Mesendoderm (in vitro differentiated cells): Measurements from ENCODE around the gene FBLN2.

Source experiments
- DNase-seq: peaks from one replicate; pipeline ENCODE4 v3.0.0; 2013
- H2AK5ac ChIP-seq: 2 replicates; pipeline ENCODE4 v1.6.1; 2013; ENCODE audit warnings: low read length, inconsistent platforms
- H2BK120ac ChIP-seq: 2 replicates; pipeline ENCODE4 v1.6.1; 2013; ENCODE audit warnings: low read depth, mild to moderate bottlenecking, low read length, moderate library complexity, mixed read lengths
- H2BK15ac ChIP-seq: replicated peaks from 2 replicates; pipeline ENCODE4 v1.6.1; 2013; ENCODE audit warnings: low read depth, mild to moderate bottlenecking, moderate library complexity
- H2BK5ac ChIP-seq: 2 replicates; pipeline ENCODE4 v1.6.1; 2013; ENCODE audit warnings: low read length, inconsistent platforms
- H3K18ac ChIP-seq: 2 replicates; pipeline ENCODE4 v1.6.1; 2013; ENCODE audit warnings: mild to moderate bottlenecking, low read length, mixed read lengths
- H3K23ac ChIP-seq: one replicate; pipeline ENCODE4 v1.6.1; 2013; ENCODE audit warnings: low read length
- H3K27ac ChIP-seq: 2 replicates; pipeline ENCODE4 v1.5.1; 2013; ENCODE audit warnings: low read depth, mild to moderate bottlenecking, inconsistent platforms, low read length, moderate library complexity
- H3K27me3 ChIP-seq: 2 replicates; pipeline ENCODE4 v1.6.1; 2013; ENCODE audit warnings: low read length, control low read depth, mild to moderate bottlenecking, inconsistent platforms; ENCODE audit not compliant: insufficient read depth, poor library complexity
- H3K36me3 ChIP-seq: 2 replicates; pipeline ENCODE4 v1.6.1; 2013; ENCODE audit warnings: low read length, inconsistent platforms; ENCODE audit not compliant: control insufficient read depth, insufficient read depth
- H3K4ac ChIP-seq: one replicate; pipeline ENCODE4 v1.6.1; 2013; ENCODE audit warnings: low read depth, mild to moderate bottlenecking, low read length, moderate library complexity
- H3K4me1 ChIP-seq: 2 replicates; pipeline ENCODE4 v1.6.1; 2013; ENCODE audit warnings: low read depth, low read length, inconsistent platforms; ENCODE audit not compliant: control insufficient read depth
- H3K4me2 ChIP-seq: 2 replicates; pipeline ENCODE4 v1.6.1; 2013; ENCODE audit warnings: low read length
- H3K4me3 ChIP-seq: 2 replicates; pipeline ENCODE4 v1.5.1; 2013; ENCODE audit warnings: mild to moderate bottlenecking, low read length
- H3K56ac ChIP-seq: one replicate; pipeline ENCODE4 v1.6.1; 2013; ENCODE audit warnings: low read length
- H3K79me1 ChIP-seq: 2 replicates; pipeline ENCODE4 v1.6.1; 2013; ENCODE audit warnings: low read length, inconsistent platforms
- H3K79me2 ChIP-seq: 2 replicates; pipeline ENCODE4 v1.6.1; 2013; ENCODE audit warnings: mild to moderate bottlenecking, low read length; ENCODE audit not compliant: control insufficient read depth, insufficient read depth
- H3K9ac ChIP-seq: 2 replicates; pipeline ENCODE4 v1.6.1; 2013; ENCODE audit warnings: low read length, inconsistent platforms
- H4K5ac ChIP-seq: one replicate; pipeline ENCODE4 v1.6.1; 2013; ENCODE audit warnings: low read length
- H4K8ac ChIP-seq: one replicate; pipeline ENCODE4 v1.6.1; 2013; ENCODE audit warnings: low read depth, mild to moderate bottlenecking, control low read depth, low read length, moderate library complexity
- WGBS: extraction: QIAGEN DNeasy Blood & Tissue Kit; methylation state at CpG from one replicate; pipeline ENCODE4 v1.1.7; 2013; ENCODE audit warnings: low lambda C conversion rate, missing lambda C conversion rate; ENCODE audit not compliant: insufficient coverage; ENCODE audit errors: extremely low coverage; 5-methylcytosine and 5-hydroxymethylcytosine counted together

FBLN2 gene

GRCh38 chr3:13684854-13685253, 135.9 kb downstream of the FBLN2 start:
- Histone ChIP-seq H2AK5ac (no peak overlapping the region), H4K8ac (no peak overlapping the region), H3K56ac (no peak overlapping the region), H3K27ac (no peak overlapping the region), H3K18ac (no peak overlapping the region), H3K4ac (no peak overlapping the region), H3K9ac (no peak overlapping the region), H2BK120ac (no peak overlapping the region), H2BK5ac (no peak overlapping the region), H3K4me2 (no peak overlapping the region), H4K5ac (no peak overlapping the region), H3K27me3 (no peaks in the 10 kb centered on the region), H2BK15ac (no peak overlapping the region), H3K79me1 (no peaks in the 10 kb centered on the region), H3K4me1 (no peaks in the 10 kb centered on the region), H3K79me2 (no peaks in the 10 kb centered on the region), H3K36me3 (no peaks in the 10 kb centered on the region), H3K23ac (no peak overlapping the region), H3K4me3 (no peak overlapping the region)
- DNase-seq, result no peak
- no CpG with 5 or more reads among the region's 10 CpGs for WGBS

- Histone ChIP-seq H3K4me3 (no peak overlapping the region), H3K27ac (no peak overlapping the region), H3K9ac (no peak overlapping the region), H3K23ac (no peak overlapping the region), H3K79me2 (no peaks in the 10 kb centered on the region), H3K36me3 (no peaks in the 10 kb centered on the region), H4K5ac (no peak overlapping the region), H2BK15ac (no peak overlapping the region), H3K4me1 (no peaks in the 10 kb centered on the region), H4K8ac (no peak overlapping the region), H2BK5ac (no peak overlapping the region), H2AK5ac (no peak overlapping the region), H3K4ac (no peak overlapping the region), H3K79me1 (no peaks in the 10 kb centered on the region), H3K56ac (no peak overlapping the region), H2BK120ac (no peak overlapping the region), H3K27me3 (no peaks in the 10 kb centered on the region), H3K18ac (no peak overlapping the region), H3K4me2 (no peak overlapping the region)
- WGBS, result no CpG with 5 or more reads among the region's 5 CpGs
- DNase-seq, result no peak
Observed at GRCh38 chr3:13685721-13686120, 136.8 kb downstream of the FBLN2 start.

- no peak overlapping the region for H3K4me3 ChIP-seq
- H3K23ac ChIP-seq, result no peak overlapping the region
- H3K79me2 ChIP-seq, result no peaks in the 10 kb centered on the region
- no peak overlapping the region for H3K56ac ChIP-seq
- H2AK5ac ChIP-seq, result no peak overlapping the region
- no peaks in the 10 kb centered on the region for H3K79me1 ChIP-seq
- no peak overlapping the region for H3K4me2 ChIP-seq
- no CpG with 5 or more reads among the region's 10 CpGs for WGBS
- H2BK5ac ChIP-seq, result no peak overlapping the region
- H3K9ac ChIP-seq, result no peak overlapping the region
- no peaks in the 10 kb centered on the region for H3K27me3 ChIP-seq
- DNase-seq, result peak; percentile 20
- no peak overlapping the region for H3K27ac ChIP-seq
- H3K4me1 ChIP-seq, result no peaks in the 10 kb centered on the region
- H2BK120ac ChIP-seq, result no peak overlapping the region
- no peak overlapping the region for H4K8ac ChIP-seq
- H4K5ac ChIP-seq, result no peak overlapping the region
- H3K36me3 ChIP-seq, result no peaks in the 10 kb centered on the region
- H3K4ac ChIP-seq, result no peak overlapping the region
- H2BK15ac ChIP-seq, result no peak overlapping the region
- H3K18ac ChIP-seq, result no peak overlapping the region
Observed at GRCh38 chr3:13686367-13687160, 137.6 kb downstream of the FBLN2 start.

GRCh38 chr3:13687517-13687943, 138.6 kb downstream of the FBLN2 start:
- Histone ChIP-seq H3K4me2 (no peak overlapping the region), H2BK120ac (no peak overlapping the region), H2BK5ac (no peak overlapping the region), H3K27ac (no peak overlapping the region), H3K79me2 (no peaks in the 10 kb centered on the region), H3K56ac (no peak overlapping the region), H3K4me1 (no peaks in the 10 kb centered on the region), H4K5ac (no peak overlapping the region), H3K18ac (no peak overlapping the region), H4K8ac (no peak overlapping the region), H3K4ac (no peak overlapping the region), H3K79me1 (no peaks in the 10 kb centered on the region), H3K36me3 (no peaks in the 10 kb centered on the region), H2AK5ac (no peak overlapping the region), H3K27me3 (no peaks in the 10 kb centered on the region), H3K9ac (no peak overlapping the region), H3K23ac (no peak overlapping the region), H2BK15ac (no peak overlapping the region), H3K4me3 (no peak overlapping the region)
- DNase-seq, result peak; percentile 42
- WGBS, result no CpG with 5 or more reads among the region's 5 CpGs
